H1 (cell line): ENCODE results near the gene PNLIP. TPM values are rescaled to one million over a fixed set of nuclear protein-coding genes. Genes with fewer than 3 reads are reported as not detected.

Source experiments
- CTCF ChIA-PET: fragments of 300-600 bp; sonication (Branson Sonifier 250); formaldehyde crosslinking; loops from one replicate; lab custom pipeline; 2021; ENCODE audit not compliant: partially characterized antibody; lab: Charles Lee
- POLR2A ChIA-PET: fragments of 300-600 bp; sonication (Branson Sonifier 250); formaldehyde crosslinking; loops from one replicate; lab custom pipeline; 2021; ENCODE audit warnings: inconsistent platforms; ENCODE audit not compliant: partially characterized antibody; lab: Charles Lee
- DNase-seq, 2 experiments: peaks; one replicate each; pipeline versions ENCODE4 v3.0.0 to v3.0.0-alpha.2; 2010 to 2022; ENCODE audit warnings: low spot score in 2 of 2, low read depth in 1 of 2, mixed read lengths in 1 of 2
- FAIRE-seq: peaks from 2 replicates; lab custom pipeline; 2011; peaks lifted over from hg19 to GRCh38; lab: Jason Lieb, UNC
- H2AFZ ChIP-seq: 2 replicates; pipeline ENCODE4 v1.8.1; 2012; ENCODE audit warnings: low read length, inconsistent platforms
- H2AK5ac ChIP-seq: 2 replicates; pipeline ENCODE4 v1.6.1; 2013; ENCODE audit warnings: low read depth, low read length
- H2BK120ac ChIP-seq: replicated peaks from 2 replicates; pipeline ENCODE3; 2013; ENCODE audit warnings: low read depth, low read length, inconsistent platforms
- H2BK12ac ChIP-seq: 2 replicates; pipeline ENCODE4 v1.6.1; 2013; ENCODE audit warnings: low read depth, low read length
- H2BK15ac ChIP-seq: 2 replicates; pipeline ENCODE4 v1.6.1; 2013; ENCODE audit warnings: low read length
- H2BK20ac ChIP-seq: 2 replicates; pipeline ENCODE4 v1.6.1; 2013; ENCODE audit warnings: low read length
- H2BK5ac ChIP-seq: 2 replicates; pipeline ENCODE4 v1.6.1; 2013; ENCODE audit warnings: low read depth, low read length
- H3K14ac ChIP-seq: 2 replicates; pipeline ENCODE4 v1.6.1; 2013; ENCODE audit warnings: inconsistent platforms; ENCODE audit not compliant: insufficient read length
- H3K18ac ChIP-seq: 2 replicates; pipeline ENCODE4 v1.6.1; 2013; ENCODE audit warnings: low read length; ENCODE audit errors: extremely low read depth
- H3K23ac ChIP-seq: 2 replicates; pipeline ENCODE4 v1.6.1; 2013; ENCODE audit warnings: inconsistent platforms; ENCODE audit not compliant: insufficient read length
- H3K23me2 ChIP-seq: 2 replicates; pipeline ENCODE4 v1.6.1; 2013; ENCODE audit warnings: low read depth, low read length
- H3K27ac ChIP-seq: 2 replicates; pipeline ENCODE4 v1.6.1; 2011; ENCODE audit warnings: low read depth, low read length, inconsistent platforms
- H3K27me3 ChIP-seq, 4 experiments: replicated peaks in 1 of 4; 1 replicate in 1 of 4; 2 replicates in 3 of 4; pipeline versions ENCODE4 v1.6.1 to v1.8.1; 2011 to 2013; ENCODE audit warnings: low read length in 3 of 4, mild to moderate bottlenecking in 3 of 4, inconsistent platforms in 2 of 4, mixed read lengths in 2 of 4, moderate library complexity in 1 of 4; ENCODE audit not compliant: control insufficient read depth in 3 of 4, insufficient read depth in 3 of 4; ENCODE audit errors: extremely low read depth in 1 of 4
- H3K36me3 ChIP-seq, 4 experiments: 2 replicates each; pipeline versions ENCODE4 v1.6.1 to v1.8.1; 2011 to 2013; ENCODE audit warnings: mild to moderate bottlenecking in 4 of 4, low read length in 3 of 4, moderate library complexity in 2 of 4, control low read depth in 1 of 4, inconsistent platforms in 1 of 4; ENCODE audit not compliant: insufficient read depth in 4 of 4, control insufficient read depth in 2 of 4
- H3K4ac ChIP-seq: replicated peaks from 2 replicates; pipeline ENCODE3; 2013; ENCODE audit warnings: low read length, low read depth, mixed read lengths, inconsistent platforms; ENCODE audit not compliant: insufficient read length
- H3K4me1 ChIP-seq, 4 experiments: replicated peaks in 1 of 4; 1 replicate in 1 of 4; 2 replicates in 3 of 4; pipeline versions ENCODE4 v1.6.1 to v1.8.1; 2011 to 2013; ENCODE audit warnings: low read length in 3 of 4, inconsistent platforms in 2 of 4, mixed read lengths in 1 of 4; ENCODE audit not compliant: insufficient read depth in 4 of 4, control insufficient read depth in 3 of 4
- H3K4me2 ChIP-seq, 2 experiments: 2 replicates each; pipeline versions ENCODE4 v1.6.1 to v1.8.1; 2011 to 2013; ENCODE audit warnings: low read depth in 2 of 2, low read length in 2 of 2, control low read depth in 1 of 2, inconsistent platforms in 1 of 2, mild to moderate bottlenecking in 1 of 2; ENCODE audit not compliant: insufficient read depth in 1 of 2
- H3K4me3 ChIP-seq, 4 experiments: fragments of 200-600, 300-600 bp in 1 of 4; sonication (generic), shearing (Covaris generic), sonication (Bioruptor Twin) in 1 of 4; 2 replicates each; pipeline versions ENCODE4 v1.5.1 to v1.8.1; 2011 to 2016; ENCODE audit warnings: low read length in 4 of 4, low read depth in 3 of 4, control low read depth in 2 of 4, inconsistent platforms in 2 of 4, mild to moderate bottlenecking in 2 of 4, mixed read lengths in 1 of 4, moderate library complexity in 1 of 4; ENCODE audit not compliant: insufficient read depth in 2 of 4; ENCODE audit errors: extremely low read depth in 1 of 4
- H3K56ac ChIP-seq: replicated peaks from 2 replicates; pipeline ENCODE3; 2013; ENCODE audit warnings: low read depth, mild to moderate bottlenecking, mixed read lengths, low read length, inconsistent platforms; ENCODE audit not compliant: insufficient read length
- H3K79me1 ChIP-seq: 2 replicates; pipeline ENCODE4 v1.6.1; 2013; ENCODE audit warnings: low read depth, low read length, control low read depth
- H3K79me2 ChIP-seq, 2 experiments: 2 replicates each; pipeline versions ENCODE4 v1.6.1 to v1.8.1; 2012 to 2013; ENCODE audit warnings: low read length in 2 of 2, mild to moderate bottlenecking in 2 of 2, inconsistent platforms in 1 of 2; ENCODE audit not compliant: insufficient read depth in 2 of 2, control insufficient read depth in 1 of 2
- H3K9ac ChIP-seq, 4 experiments: replicated peaks in 1 of 4; 1 replicate in 1 of 4; 2 replicates in 3 of 4; pipeline versions ENCODE4 v1.6.1 to v1.8.1; 2011 to 2013; ENCODE audit warnings: low read depth in 3 of 4, low read length in 3 of 4, control low read depth in 2 of 4, mild to moderate bottlenecking in 2 of 4, moderate library complexity in 2 of 4, inconsistent platforms in 1 of 4; ENCODE audit errors: extremely low read depth in 1 of 4
- H3K9me3 ChIP-seq, 2 experiments: 2 replicates each; pipeline versions ENCODE4 v1.6.1 to v1.8.1; 2012 to 2013; ENCODE audit warnings: mild to moderate bottlenecking in 2 of 2, moderate library complexity in 2 of 2, control low read depth in 1 of 2, inconsistent platforms in 1 of 2, low read depth in 1 of 2, low read length in 1 of 2, mixed read lengths in 1 of 2; ENCODE audit not compliant: insufficient read depth in 2 of 2
- H4K20me1 ChIP-seq, 2 experiments: replicated peaks in 1 of 2; 2 replicates each; pipeline versions ENCODE3 to v1.8.1; 2011 to 2013; ENCODE audit warnings: inconsistent platforms in 2 of 2, low read length in 2 of 2, mild to moderate bottlenecking in 1 of 2; ENCODE audit not compliant: insufficient read depth in 2 of 2, control insufficient read depth in 1 of 2
- H4K5ac ChIP-seq: 2 replicates; pipeline ENCODE4 v1.6.1; 2013; ENCODE audit warnings: low read length, low read depth, mixed read lengths, inconsistent platforms; ENCODE audit not compliant: insufficient read length
- H4K8ac ChIP-seq: 2 replicates; pipeline ENCODE4 v1.8.0; 2013; ENCODE audit warnings: mild to moderate bottlenecking, moderate library complexity, low read length, inconsistent platforms; ENCODE audit not compliant: insufficient read depth; ENCODE audit errors: extremely low read depth
- H4K91ac ChIP-seq: replicated peaks from 2 replicates; pipeline ENCODE3; 2013; ENCODE audit warnings: low read length, mixed read lengths, inconsistent platforms; ENCODE audit not compliant: insufficient read length
- WGBS, 2 experiments: shearing (Covaris generic) in 1 of 2; methylation state at CpG; one replicate each; pipeline versions ENCODE4 v1.1.6 to v1.1.7; 2013 to 2015; ENCODE audit warnings: low lambda C conversion rate in 2 of 2, mixed read lengths in 2 of 2, inconsistent platforms in 1 of 2, low coverage in 1 of 2, missing lambda C conversion rate in 1 of 2; ENCODE audit not compliant: insufficient replicate concordance in 2 of 2, insufficient coverage in 1 of 2, insufficient read length in 1 of 2; ENCODE audit errors: extremely low coverage in 1 of 2, missing lambda C conversion rate in 1 of 2; 5-methylcytosine and 5-hydroxymethylcytosine counted together
- long read RNA-seq, 2 experiments: library from RNA in 1 of 2; library from capped mRNA in 1 of 2; stranded (forward); transcript quantifications; one replicate each; pipeline ENCODE4 v2.0.0, GENCODE V29; 2021; ENCODE audit warnings: inconsistent platforms in 1 of 2
- polyA minus RNA-seq, 3 experiments: library from RNA; depleted of rRNA, polyadenylated mRNA; stranded (reverse); fragments of >200 nt; gene quantifications; 1 replicate in 2 of 3; 2 replicates in 1 of 3; pipeline ENCODE4 v1.2.3, GENCODE V29; 2011
- polyA plus RNA-seq, 7 experiments: library from polyadenylated mRNA; depleted of rRNA in 3 of 7; stranded (reverse) in 5 of 7; unstranded in 2 of 7; fragments of >200 nt in 5 of 7; fragments of 200-250 nt in 2 of 7; gene quantifications; 1 replicate in 5 of 7; 2 replicates in 1 of 7; 4 replicates in 1 of 7; pipeline versions ENCODE4 v1.2.1 to v1.2.3, GENCODE V29; 2011 to 2013; ENCODE audit warnings: missing spikeins in 2 of 7, mixed read lengths in 2 of 7
- total RNA-seq: library from RNA; stranded (reverse); fragmentation: NEBNext Ultra II Directional; extraction: Animal tissue kit (Norgen Biotek cat#: 25700); gene quantifications from 2 replicates; pipeline ENCODE4 v1.2.1, GENCODE V29; 2021

The PNLIP gene
- total RNA-seq = not detected in 2 replicates
- polyA plus RNA-seq (2011; rRNA removed) = not detected in 2 replicates
- polyA plus RNA-seq (2011; cell fraction: cytosol; rRNA removed) = not detected
- not detected for polyA plus RNA-seq (2011; cell fraction: nucleus; rRNA removed)
- not detected in 4 replicates for polyA plus RNA-seq (2012, experiment 1 of 2)
- not detected for polyA plus RNA-seq (2012, experiment 2 of 2)
- polyA plus RNA-seq (2013, experiment 1 of 2) = not detected
- not detected for polyA plus RNA-seq (2013, experiment 2 of 2)
- not detected in 2 replicates for polyA minus RNA-seq (2011; rRNA and poly(A)+ RNA removed)
- not detected for polyA minus RNA-seq (2011; cell fraction: cytosol; rRNA and poly(A)+ RNA removed)
- not detected for polyA minus RNA-seq (2011; cell fraction: nucleus; rRNA and poly(A)+ RNA removed)
- long read RNA-seq, experiment 1 = 0 reads
- long read RNA-seq, experiment 2 = 0 reads

DNA sequence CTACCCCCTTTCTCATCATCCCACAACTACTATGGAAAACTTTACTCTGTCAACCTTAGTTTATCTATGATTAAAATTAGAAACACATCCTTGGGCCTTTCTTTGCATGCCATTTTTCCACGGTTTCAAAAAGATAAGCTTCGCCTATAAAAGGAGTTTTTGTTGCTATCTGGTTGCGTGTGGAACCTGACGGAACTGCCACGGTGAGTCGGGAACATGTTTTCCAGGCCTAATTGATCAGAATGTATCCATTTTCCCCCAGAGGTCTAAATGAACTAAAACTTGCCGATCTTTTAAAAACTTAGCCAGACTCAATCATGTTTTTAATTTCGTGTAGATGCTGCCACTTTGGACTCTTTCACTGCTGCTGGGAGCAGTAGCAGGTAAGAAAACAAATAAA is at the start of gene PNLIP:
Gene PNLIP (plus strand): TSS at position 176 of the 400 bp plus-strand sequence. CDS start 162 bp downstream, at position 338.
- no peak within 1 kb of the TSS for H3K4ac ChIP-seq
- no peak within 1 kb of the TSS for H2AK5ac ChIP-seq
- no peaks in the 10 kb centered on the region for H4K20me1 ChIP-seq
- no peaks in the 10 kb centered on the region for H3K79me2 ChIP-seq
- H3K18ac ChIP-seq = no peak within 1 kb of the TSS
- no peak within 1 kb of the TSS for H3K9ac ChIP-seq
- H2BK5ac ChIP-seq = no peak within 1 kb of the TSS
- H4K8ac ChIP-seq = no peak within 1 kb of the TSS
- no peak within 1 kb of the TSS for H3K23ac ChIP-seq
- no peak within 1 kb of the TSS for H2BK20ac ChIP-seq
- H3K56ac ChIP-seq = no peak within 1 kb of the TSS
- CTCF ChIA-PET = interaction anchor here (1.0 to 1.3 kb wide), 2 partner anchors 21 to 24 kb away, joined by 3 read pairs; no protein-coding TSS in a partner anchor
- H3K9me3 ChIP-seq = no peaks in the 10 kb centered on the region
- no peak within 1 kb of the TSS for H2BK12ac ChIP-seq
- WGBS, 2 experiments = 93% methylated on average over 8 of the region's 8 CpGs; no CpG with 5 or more reads in 1 of the 2 experiments
- H3K36me3 ChIP-seq = no peaks in the 10 kb centered on the region
- H3K27ac ChIP-seq = no peak within 1 kb of the TSS
- H3K4me1 ChIP-seq = no peaks in the 10 kb centered on the region; a peak in 2 of 7 replicates
- no peak within 1 kb of the TSS for H3K14ac ChIP-seq
- FAIRE-seq (no peak), DNase-seq (no peak)
- H3K27me3 ChIP-seq = no peaks in the 10 kb centered on the region
- H3K23me2 ChIP-seq = no peaks in the 10 kb centered on the region
- H4K91ac ChIP-seq = no peak within 1 kb of the TSS
- no peak within 1 kb of the TSS for H2BK15ac ChIP-seq
- H3K79me1 ChIP-seq = no peaks in the 10 kb centered on the region
- H2BK120ac ChIP-seq = no peak within 1 kb of the TSS
- no peak within 1 kb of the TSS for H4K5ac ChIP-seq
- H3K4me3 ChIP-seq = no peak within 1 kb of the TSS
- H2AFZ ChIP-seq = no peak within 1 kb of the TSS
- H3K4me2 ChIP-seq = no peak within 1 kb of the TSS
- POLR2A ChIA-PET = no interaction called here
